ENCODE measurements around the gene TMEM179. TPM values are rescaled to one million over a fixed set of nuclear protein-coding genes. Genes with fewer than 3 reads are reported as not detected.

The TMEM179 gene
- total and polyA plus RNA-seq, 3 donors from 2014 or later = 4.9 to 12.1 (median 9.8) TPM

- no peak for TF ChIP-seq CTCF (IDR thresholded peaks at IDR 0.05)
- no peak for TF ChIP-seq POLR2A (IDR thresholded peaks at IDR 0.05)
- H3K27me3 ChIP-seq = no peaks in the 10 kb centered on the region
- H3K4me3 ChIP-seq = no peak overlapping the region
- no peaks in the 10 kb centered on the region for H3K9me3 ChIP-seq
- DNase-seq = no peak
- no peaks in the 10 kb centered on the region for H3K4me1 ChIP-seq
- WGBS, 2 donors = 86 to 94% methylated on average over 13 to 16 of the region's 16 CpGs
- no peak overlapping the region for H3K27ac ChIP-seq
- H3K36me3 ChIP-seq (ENCODE audit: low read depth, missing control alignments) = no peaks in the 10 kb centered on the region
- intact Hi-C loops (cut with DNase I; ENCODE audit: low total_unique reads) = no loop called here
These were observed 46.1 kb downstream of the TMEM179 start for GRCh38 chr14:104558231-104559027.

GRCh38 chr14:104557766-104558165, 46.8 kb downstream of the TMEM179 start:
- TF ChIP-seq CTCF (IDR thresholded peaks at IDR 0.05) (no peak), POLR2A (IDR thresholded peaks at IDR 0.05) (no peak)
- no peak for DNase-seq
- H3K36me3 ChIP-seq (ENCODE audit: low read depth, missing control alignments) = no peaks in the 10 kb centered on the region
- WGBS, 2 donors = 100% methylated on average over 1 of the region's 1 CpG
- H3K4me1 ChIP-seq = no peaks in the 10 kb centered on the region
- intact Hi-C loops (cut with DNase I; ENCODE audit: low total_unique reads) = no loop called here
- no peak overlapping the region for H3K27ac ChIP-seq
- no peak overlapping the region for H3K4me3 ChIP-seq
- H3K27me3 ChIP-seq = no peaks in the 10 kb centered on the region
- no peaks in the 10 kb centered on the region for H3K9me3 ChIP-seq

GRCh38 chr14:104557086-104557485, 47.5 kb downstream of the TMEM179 start:
- H3K9me3 ChIP-seq = no peaks in the 10 kb centered on the region
- H3K27me3 ChIP-seq = no peaks in the 10 kb centered on the region
- H3K36me3 ChIP-seq (ENCODE audit: low read depth, missing control alignments) = no peaks in the 10 kb centered on the region
- no peak overlapping the region for H3K27ac ChIP-seq
- no peaks in the 10 kb centered on the region for H3K4me1 ChIP-seq
- no peak for TF ChIP-seq CTCF (IDR thresholded peaks at IDR 0.05)
- H3K4me3 ChIP-seq = no peak overlapping the region
- WGBS, 2 donors = 96 to 100% methylated on average over 1 to 5 of the region's 5 CpGs
- intact Hi-C loops (cut with DNase I; ENCODE audit: low total_unique reads) = no loop called here
- no peak for DNase-seq

DNA sequence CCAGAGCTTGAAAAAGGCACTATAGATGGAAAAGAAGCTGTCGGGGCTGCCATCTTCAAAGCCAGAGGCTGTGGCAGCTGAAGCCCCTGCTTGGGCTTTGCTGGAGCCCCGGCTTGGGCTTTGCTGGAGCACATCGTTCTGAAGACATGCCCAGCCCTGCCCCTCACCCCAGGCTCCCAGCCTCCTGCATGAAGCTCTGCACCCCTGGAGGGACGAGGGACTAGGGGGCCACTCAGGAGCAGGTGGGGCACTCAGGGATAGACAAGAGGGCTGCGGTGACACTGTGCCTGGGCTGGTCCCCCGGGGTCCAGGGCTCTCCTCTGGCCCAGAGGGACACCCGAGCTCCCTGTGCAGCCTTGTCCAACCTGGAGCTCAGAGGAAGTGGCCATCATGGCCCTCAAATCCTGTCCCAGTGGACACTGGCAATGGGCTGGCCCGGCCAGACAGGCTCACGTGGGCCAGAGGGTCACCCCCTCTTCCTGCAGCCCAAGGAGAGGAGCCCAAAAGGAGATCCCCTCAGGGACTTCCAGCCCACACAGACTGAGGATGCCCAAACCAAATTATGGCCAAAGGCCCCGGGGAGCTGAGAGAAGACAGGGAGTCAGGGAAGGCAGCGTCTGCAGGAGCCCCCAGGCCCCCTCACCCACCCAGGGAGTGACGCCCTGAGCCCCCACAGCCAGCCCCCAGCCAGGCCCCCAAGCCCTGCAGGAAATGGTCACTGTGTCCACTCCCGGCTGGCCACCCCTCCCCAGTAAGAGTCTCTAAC, 48.1 kb downstream of the TMEM179 start:
- Histone ChIP-seq H3K4me1 (no peaks in the 10 kb centered on the region), H3K27ac (no peak overlapping the region), H3K9me3 (no peaks in the 10 kb centered on the region), H3K27me3 (no peaks in the 10 kb centered on the region), H3K36me3 (ENCODE audit: low read depth, missing control alignments) (no peaks in the 10 kb centered on the region), H3K4me3 (no peak overlapping the region)
- DNase-seq = no peak
- intact Hi-C loops (cut with DNase I; ENCODE audit: low total_unique reads) = no loop called here
- TF ChIP-seq POLR2A (IDR thresholded peaks at IDR 0.05) = no peak
- TF ChIP-seq CTCF (IDR thresholded peaks at IDR 0.05) = no peak
- 83 to 85% methylated on average over 4 to 10 of the region's 13 CpGs for WGBS, 2 donors
